Spleen (tissue), 11 donors: Measurements from ENCODE around the gene ADAMTS18. TPM values are rescaled to one million over a fixed set of nuclear protein-coding genes. Genes with fewer than 3 reads are reported as not detected.

Experiments
- DNase-seq: peaks from one replicate; pipeline ENCODE4 v3.0.0-alpha.2; 2020
- H3K27ac ChIP-seq, 8 donors: fragments of 200-600 bp; sonication (generic) in 7 of 8; 1 replicate in 4 of 8; 2 replicates in 4 of 8; pipeline versions ENCODE4 v1.5.0 to v1.8.0; 2016 to 2021; ENCODE audit warnings: inconsistent platforms in 4 of 8, mild to moderate bottlenecking in 4 of 8, moderate library complexity in 1 of 8
- H3K27me3 ChIP-seq, 7 donors: fragments of 200-600 bp; sonication (generic) in 6 of 7; replicated peaks in 1 of 7; 1 replicate in 4 of 7; 2 replicates in 3 of 7; pipeline versions ENCODE4 v1.5.0 to v1.8.0; 2016 to 2021; ENCODE audit warnings: inconsistent platforms in 3 of 7, mild to moderate bottlenecking in 1 of 7
- H3K36me3 ChIP-seq, 6 donors: fragments of 200-600 bp; sonication (generic) in 5 of 6; 1 replicate in 4 of 6; 2 replicates in 2 of 6; pipeline versions ENCODE4 v1.5.0 to v1.8.0; 2016 to 2021; ENCODE audit warnings: inconsistent platforms in 2 of 6
- H3K4me1 ChIP-seq, 6 donors: fragments of 200-600 bp; sonication (generic) in 5 of 6; 1 replicate in 3 of 6; 2 replicates in 3 of 6; pipeline versions ENCODE4 v1.5.0 to v1.8.0; 2016 to 2021; ENCODE audit warnings: inconsistent platforms in 3 of 6
- H3K4me3 ChIP-seq, 8 donors: fragments of 200-600 bp; sonication (generic) in 7 of 8; 1 replicate in 4 of 8; 2 replicates in 4 of 8; pipeline versions ENCODE4 v1.5.0 to v1.8.0; 2016 to 2021; ENCODE audit warnings: inconsistent platforms in 4 of 8, mild to moderate bottlenecking in 4 of 8, moderate library complexity in 2 of 8
- H3K9me3 ChIP-seq, 8 donors: fragments of 200-600 bp; sonication (generic) in 7 of 8; 1 replicate in 4 of 8; 2 replicates in 4 of 8; pipeline versions ENCODE4 v1.5.0 to v1.8.0; 2016 to 2021; ENCODE audit warnings: inconsistent platforms in 4 of 8
- POLR2A ChIP-seq, 3 donors: fragments of 450-650 bp; IDR thresholded peaks; one replicate each; pipeline ENCODE4 v1.5.1; 2017; ENCODE audit warnings: antibody characterized with exemption in 3 of 3, mild to moderate bottlenecking in 1 of 3
- POLR2AphosphoS5 ChIP-seq, 3 donors: sonication (generic); formaldehyde crosslinking; IDR thresholded peaks; one replicate each; pipeline ENCODE4 v1.5.1; 2017; ENCODE audit warnings: antibody characterized with exemption in 3 of 3
- WGBS, 5 donors: extraction: QIAGEN DNeasy Blood & Tissue Kit in 3 of 5; methylation state at CpG; one replicate each; pipeline versions ENCODE4 v1.1.5 to v1.1.7; 2013 to 2018; 5-methylcytosine and 5-hydroxymethylcytosine counted together
- intact Hi-C: fragments of 100-400 bp; cut with DNase I; formaldehyde crosslinking; loops from one replicate; pipeline ENCODE4 v1.15.0; 2023; ENCODE audit warnings: low total_unique reads
- polyA plus RNA-seq, 3 donors: library from polyadenylated mRNA; stranded (reverse); fragments of 200-250 nt; gene quantifications; one replicate each; pipeline ENCODE4 v1.2.1, GENCODE V29; 2013
- total RNA-seq, 7 donors: library from RNA; depleted of rRNA in 3 of 7; stranded (reverse); fragments of >200 nt in 3 of 7; fragmentation: NEBNext Ultra II Directional in 4 of 7; extraction: Animal tissue kit (Norgen Biotek cat#: 25700) in 4 of 7; gene quantifications; one replicate each; pipeline versions ENCODE4 v1.1.0 to v1.2.1, GENCODE V29; 2016 to 2021
- TF ChIP-seq, protein P1 (sequence below), 11 experiments: fragments of 200-600 bp in 7 of 11; fragments of 450-650 bp in 4 of 11; sonication (generic) in 4 of 11; IDR thresholded peaks in 8 of 11; conservative IDR thresholded peaks in 3 of 11; 1 replicate in 7 of 11; 2 replicates in 4 of 11; pipeline versions ENCODE4 v1.4.0 to v1.8.0; 2016 to 2021; ENCODE audit warnings: antibody characterized with exemption in 11 of 11, inconsistent platforms in 4 of 11, mild to moderate bottlenecking in 1 of 11
- donor health status: healthy with polysubstance abuse.
- donor health status: DM: no; HTN: no; CAD: no; lungs with moderate emphysema.
- donor health status: DM: no; HTN: no; CAD: no.
- donor health status: Bipolar disorder and iron deficiency.
- donor health status: healthy.
- donor health status: DM: no; HTN: no; CAD: no.
- donor health status: DM: yes; HTN: yes; CAD: no.

The ADAMTS18 gene
- total and polyA plus RNA-seq, 10 donors: not detected

DNA sequence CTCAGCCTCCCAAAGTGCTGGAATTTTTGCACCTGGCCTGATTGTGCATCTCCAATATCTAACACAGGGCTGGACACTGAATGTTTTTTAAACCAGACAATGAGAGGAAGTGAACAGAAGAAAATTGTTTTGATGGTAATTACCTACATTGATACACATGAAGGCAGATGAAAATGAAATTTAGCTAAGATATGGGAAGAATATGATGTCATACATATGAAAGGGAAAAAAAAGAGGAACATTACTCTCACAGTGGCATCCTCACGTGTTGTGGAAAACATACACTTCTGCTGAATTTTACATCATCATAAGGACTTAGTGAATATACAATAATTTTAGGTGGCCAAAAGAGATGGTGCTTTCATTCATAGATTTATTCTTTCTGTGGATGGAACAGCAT lies 124.0 kb downstream of the ADAMTS18 start:
- intact Hi-C loops: no loop called here
- Histone ChIP-seq H3K4me1 (no peaks in the 10 kb centered on the region), H3K36me3 (no peaks in the 10 kb centered on the region), H3K9me3 (no peaks in the 10 kb centered on the region), H3K27me3 (no peaks in the 10 kb centered on the region), H3K27ac (no peak overlapping the region), H3K4me3 (no peak overlapping the region)
- TF ChIP-seq, protein P1, sequence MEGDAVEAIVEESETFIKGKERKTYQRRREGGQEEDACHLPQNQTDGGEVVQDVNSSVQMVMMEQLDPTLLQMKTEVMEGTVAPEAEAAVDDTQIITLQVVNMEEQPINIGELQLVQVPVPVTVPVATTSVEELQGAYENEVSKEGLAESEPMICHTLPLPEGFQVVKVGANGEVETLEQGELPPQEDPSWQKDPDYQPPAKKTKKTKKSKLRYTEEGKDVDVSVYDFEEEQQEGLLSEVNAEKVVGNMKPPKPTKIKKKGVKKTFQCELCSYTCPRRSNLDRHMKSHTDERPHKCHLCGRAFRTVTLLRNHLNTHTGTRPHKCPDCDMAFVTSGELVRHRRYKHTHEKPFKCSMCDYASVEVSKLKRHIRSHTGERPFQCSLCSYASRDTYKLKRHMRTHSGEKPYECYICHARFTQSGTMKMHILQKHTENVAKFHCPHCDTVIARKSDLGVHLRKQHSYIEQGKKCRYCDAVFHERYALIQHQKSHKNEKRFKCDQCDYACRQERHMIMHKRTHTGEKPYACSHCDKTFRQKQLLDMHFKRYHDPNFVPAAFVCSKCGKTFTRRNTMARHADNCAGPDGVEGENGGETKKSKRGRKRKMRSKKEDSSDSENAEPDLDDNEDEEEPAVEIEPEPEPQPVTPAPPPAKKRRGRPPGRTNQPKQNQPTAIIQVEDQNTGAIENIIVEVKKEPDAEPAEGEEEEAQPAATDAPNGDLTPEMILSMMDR (IDR thresholded peaks at IDR 0.05 in 8 of 11, conservative IDR thresholded peaks at IDR 0.05 in 3 of 11): no peak
- no peak for TF ChIP-seq POLR2AphosphoS5 (IDR thresholded peaks at IDR 0.05)
- no peak for TF ChIP-seq POLR2A (IDR thresholded peaks at IDR 0.05)
- 42 to 63% (median 53%) methylated on average over 1 of the region's 1 CpG for WGBS, 5 donors
- no peak for DNase-seq

DNA sequence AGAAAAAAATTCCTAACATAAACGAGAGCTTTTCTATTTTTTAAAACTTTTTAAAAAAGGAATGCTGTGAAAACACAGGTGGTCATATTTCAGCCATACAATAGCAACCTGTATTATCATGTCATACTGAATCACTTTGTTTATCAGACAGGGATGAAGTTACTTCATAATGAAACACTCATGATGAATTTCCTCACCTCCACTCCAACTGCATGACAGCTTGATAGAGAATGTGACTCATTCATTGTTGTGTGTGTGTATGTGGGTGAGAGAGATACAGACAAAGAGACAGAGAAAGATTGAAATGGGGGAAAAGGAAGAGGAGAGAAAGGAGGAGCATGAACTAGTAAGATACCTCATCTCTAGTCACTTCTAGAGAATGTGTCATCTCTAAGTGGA lies 126.7 kb downstream of the ADAMTS18 start:
- Histone ChIP-seq H3K9me3 (no peaks in the 10 kb centered on the region), H3K36me3 (no peaks in the 10 kb centered on the region), H3K27me3 (no peaks in the 10 kb centered on the region), H3K4me3 (no peak overlapping the region), H3K27ac (no peak overlapping the region), H3K4me1 (no peaks in the 10 kb centered on the region)
- intact Hi-C loops: no loop called here
- WGBS, 5 donors: 33 to 49% (median 41%) methylated on average over 1 of the region's 1 CpG
- DNase-seq: no peak
- no peak for TF ChIP-seq POLR2AphosphoS5 (IDR thresholded peaks at IDR 0.05)
- no peak for TF ChIP-seq POLR2A (IDR thresholded peaks at IDR 0.05)
- TF ChIP-seq, protein P1 (IDR thresholded peaks at IDR 0.05 in 8 of 11, conservative IDR thresholded peaks at IDR 0.05 in 3 of 11): no peak

GRCh38 chr16:77307426-77308162 lies 127.2 kb downstream of the ADAMTS18 start:
- Histone ChIP-seq H3K9me3 (no peaks in the 10 kb centered on the region), H3K27me3 (no peaks in the 10 kb centered on the region), H3K4me1 (no peaks in the 10 kb centered on the region), H3K4me3 (no peak overlapping the region), H3K27ac (no peak overlapping the region), H3K36me3 (no peaks in the 10 kb centered on the region)
- DNase-seq: no peak
- intact Hi-C loops: no loop called here
- WGBS, 5 donors: 54 to 69% (median 60%) methylated on average over 8 of the region's 8 CpGs
- TF ChIP-seq POLR2AphosphoS5 (IDR thresholded peaks at IDR 0.05) (no peak), POLR2A (IDR thresholded peaks at IDR 0.05) (no peak)
- TF ChIP-seq, protein P1 (IDR thresholded peaks at IDR 0.05 in 8 of 11, conservative IDR thresholded peaks at IDR 0.05 in 3 of 11): no peak

DNA sequence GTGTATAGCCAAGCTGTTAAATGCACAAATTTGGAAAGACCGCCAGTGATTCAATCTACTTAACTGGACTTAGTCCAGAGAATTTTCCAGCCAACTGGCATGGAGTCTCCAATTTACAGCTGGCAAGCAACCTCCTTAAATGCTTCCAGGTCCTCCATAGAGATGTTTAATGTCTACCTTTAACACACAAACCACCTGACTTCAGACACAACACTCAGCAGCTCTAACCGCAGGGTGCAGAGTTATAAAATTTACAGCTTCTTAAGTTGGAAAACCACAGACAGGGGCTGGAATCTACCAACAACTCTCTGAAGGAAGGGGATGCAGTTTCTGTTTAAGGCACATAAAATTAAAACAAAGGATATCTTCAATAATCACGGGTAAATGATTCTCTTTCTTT lies 128.8 kb downstream of the ADAMTS18 start:
- no peak for DNase-seq
- H3K36me3 ChIP-seq: no peaks in the 10 kb centered on the region
- no peaks in the 10 kb centered on the region for H3K27me3 ChIP-seq
- H3K4me3 ChIP-seq: no peak overlapping the region
- TF ChIP-seq POLR2A (IDR thresholded peaks at IDR 0.05) (no peak), POLR2AphosphoS5 (IDR thresholded peaks at IDR 0.05) (no peak)
- TF ChIP-seq, protein P1 (IDR thresholded peaks at IDR 0.05 in 8 of 11, conservative IDR thresholded peaks at IDR 0.05 in 3 of 11): no peak
- no peak overlapping the region for H3K27ac ChIP-seq
- H3K9me3 ChIP-seq: no peaks in the 10 kb centered on the region
- intact Hi-C loops: no loop called here
- no peaks in the 10 kb centered on the region for H3K4me1 ChIP-seq
- 56 to 73% (median 65%) methylated on average over 3 of the region's 3 CpGs for WGBS, 5 donors
